ENCODE measurements around the gene PFKFB2.
A peak's percentile ranks its signal among the peaks of the same experiment; 100 is the strongest.

The PFKFB2 gene

DNA sequence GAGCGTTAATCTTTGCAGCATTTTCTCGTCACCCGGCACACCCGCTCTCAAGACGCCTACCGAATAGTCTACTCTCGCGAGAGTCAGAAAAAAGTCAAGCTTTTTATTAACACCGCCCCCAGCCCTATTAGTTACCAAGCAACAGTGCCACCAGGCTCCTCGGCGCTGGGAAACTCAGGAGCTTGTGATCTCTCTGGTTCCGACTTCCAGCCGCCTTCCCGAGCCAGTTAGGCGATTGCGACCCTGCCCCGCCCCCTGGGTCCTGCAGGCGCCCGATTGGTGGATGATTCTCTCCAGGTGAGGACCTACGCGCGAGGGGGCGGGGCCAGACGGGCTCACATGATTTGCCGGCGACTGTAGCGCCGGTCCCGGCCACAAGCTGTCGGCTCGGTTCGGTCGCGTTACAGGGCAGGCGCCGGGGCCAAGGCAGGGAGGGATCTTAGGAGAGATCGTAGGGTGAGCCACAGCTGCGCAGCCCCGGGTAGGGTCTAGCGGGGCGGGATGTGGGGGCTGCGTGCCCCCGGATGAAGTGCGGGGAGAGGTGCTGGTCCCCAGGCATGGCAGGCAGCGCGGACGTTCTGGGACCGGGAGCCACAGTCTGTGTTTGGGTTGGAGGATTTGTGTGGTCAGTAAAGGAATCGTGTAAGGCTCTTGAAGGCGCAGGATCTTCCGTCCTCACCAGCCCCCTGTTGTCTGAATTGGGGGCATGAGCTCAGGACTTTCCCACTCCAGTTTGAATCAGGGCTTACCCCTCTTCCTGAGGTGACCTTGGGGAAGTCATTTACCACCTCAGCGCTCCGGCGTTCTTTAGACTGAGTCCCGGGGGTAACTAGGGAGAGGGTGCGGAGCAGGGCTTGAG lies at the start of gene PFKFB2:
PFKFB2 (plus strand) TSS at position 365 of the 859 bp plus-strand sequence. CDS start 1,443 bp downstream, outside the sequence.
- peak; percentile 88 for DNase-seq

DNA sequence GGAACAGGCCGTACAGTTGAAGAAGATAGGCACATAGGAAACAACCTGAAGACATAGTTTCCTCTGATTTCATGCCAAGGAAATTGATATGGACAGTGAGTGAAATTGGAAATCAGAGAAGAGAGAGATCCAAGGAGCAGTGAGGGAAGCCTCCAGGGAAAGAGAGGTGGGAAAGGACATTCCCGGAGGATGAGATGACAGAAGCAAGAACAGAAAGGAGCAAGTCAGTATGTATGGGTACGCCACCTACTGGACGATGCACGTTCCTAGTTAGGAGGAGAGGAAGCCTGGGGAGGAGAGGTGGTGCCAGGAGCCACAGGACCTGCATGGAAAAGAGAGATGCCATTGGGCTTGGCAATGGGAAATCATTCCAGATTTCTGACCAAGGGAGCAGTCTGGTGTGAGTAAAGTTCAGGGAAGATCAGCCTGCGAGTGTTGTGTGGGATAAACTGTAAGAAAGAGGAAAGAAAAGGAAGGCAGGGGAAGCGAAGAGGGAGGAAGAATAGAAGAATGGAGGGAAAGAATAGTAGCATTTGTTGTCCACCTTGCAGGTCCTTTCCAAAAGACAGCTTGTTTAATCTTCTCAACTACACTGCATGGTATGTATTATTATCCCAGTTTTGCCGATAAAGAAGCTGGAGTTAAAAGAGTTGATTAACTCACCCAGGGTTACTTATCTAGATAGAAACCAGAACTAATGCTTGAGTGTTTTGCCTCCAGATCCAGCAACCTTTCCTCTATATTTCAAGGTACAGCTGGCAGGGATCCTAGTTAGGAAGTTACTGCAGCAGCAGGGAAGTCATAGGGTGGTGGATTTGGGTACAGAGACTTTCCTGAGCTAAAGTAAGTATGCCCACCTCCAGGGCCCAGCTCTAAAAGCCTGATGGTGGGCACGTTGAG lies 47.9 kb upstream of the PFKFB2 start:
- DNase-seq: peak; percentile 56

DNA sequence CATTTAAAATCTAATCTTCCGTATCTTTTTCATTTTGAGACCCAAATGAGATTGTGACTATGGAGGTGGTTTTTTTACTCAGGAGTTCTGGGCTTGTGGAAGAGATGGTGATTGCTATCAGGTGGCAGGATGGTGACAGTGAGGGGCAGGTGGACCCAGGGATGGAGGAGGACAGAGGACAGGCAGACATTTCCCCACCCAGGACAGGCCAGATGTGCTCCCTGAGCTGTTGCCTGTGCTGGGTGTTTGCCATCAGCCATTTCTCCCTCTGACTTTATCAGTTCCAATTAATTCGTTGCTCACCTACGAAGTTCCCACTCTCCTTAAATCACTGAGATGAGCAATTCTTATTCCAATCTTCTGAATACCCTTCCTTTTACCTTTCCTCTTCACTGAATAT lies 47.0 kb upstream of the PFKFB2 start:
- DNase-seq: no peak

DNA sequence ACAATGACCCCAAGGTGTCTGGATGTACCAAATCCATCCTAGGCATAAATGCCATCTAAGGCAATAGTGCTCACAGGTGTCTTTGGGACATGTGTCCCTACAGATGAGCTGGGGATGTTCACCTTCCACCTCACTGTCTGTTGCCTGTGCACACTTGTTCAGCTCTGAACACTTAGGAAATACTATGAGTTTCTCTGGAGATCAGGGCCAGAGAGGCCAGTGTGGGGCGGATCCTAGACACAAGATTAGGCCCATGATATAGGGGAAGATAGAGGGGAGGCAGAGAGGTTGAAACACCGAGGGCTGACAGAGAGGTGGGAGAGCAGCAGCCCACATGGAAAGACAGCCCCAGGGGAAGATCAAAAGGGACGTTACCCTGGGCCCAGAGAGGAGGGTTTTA lies 46.2 kb upstream of the PFKFB2 start:
- no peak for DNase-seq

DNA sequence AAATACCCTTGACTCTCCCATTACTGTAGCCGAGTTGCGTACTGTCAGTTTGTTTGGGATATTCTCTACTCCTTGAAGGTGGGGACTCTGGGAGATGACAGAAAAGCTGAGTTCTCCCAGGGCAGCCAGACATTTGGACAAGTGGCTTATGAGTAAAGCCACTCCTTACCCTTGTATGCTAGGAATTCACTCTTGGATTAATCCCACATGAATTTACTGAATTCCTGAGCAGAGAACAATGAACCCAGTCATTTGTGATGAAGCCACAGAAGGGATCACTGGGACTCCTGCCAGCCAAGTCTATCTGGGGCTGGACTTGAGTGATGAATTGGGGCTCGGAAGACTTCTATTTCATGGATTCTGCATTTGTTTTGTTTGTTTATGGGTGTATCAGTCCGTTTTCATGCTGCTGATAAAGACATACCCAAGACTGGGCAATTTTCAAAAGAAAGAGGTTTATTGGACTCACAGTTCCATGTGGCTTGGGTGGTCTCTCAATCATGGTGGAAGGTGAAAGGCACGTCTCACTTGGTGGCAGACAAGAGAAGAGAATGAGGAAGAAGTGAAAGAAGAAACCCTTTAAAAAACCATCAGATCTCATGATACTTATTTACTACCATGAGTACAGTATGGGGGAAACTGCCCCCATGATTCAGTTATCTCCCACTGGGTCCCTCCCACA lies 45.6 kb upstream of the PFKFB2 start:
- DNase-seq: no peak

DNA sequence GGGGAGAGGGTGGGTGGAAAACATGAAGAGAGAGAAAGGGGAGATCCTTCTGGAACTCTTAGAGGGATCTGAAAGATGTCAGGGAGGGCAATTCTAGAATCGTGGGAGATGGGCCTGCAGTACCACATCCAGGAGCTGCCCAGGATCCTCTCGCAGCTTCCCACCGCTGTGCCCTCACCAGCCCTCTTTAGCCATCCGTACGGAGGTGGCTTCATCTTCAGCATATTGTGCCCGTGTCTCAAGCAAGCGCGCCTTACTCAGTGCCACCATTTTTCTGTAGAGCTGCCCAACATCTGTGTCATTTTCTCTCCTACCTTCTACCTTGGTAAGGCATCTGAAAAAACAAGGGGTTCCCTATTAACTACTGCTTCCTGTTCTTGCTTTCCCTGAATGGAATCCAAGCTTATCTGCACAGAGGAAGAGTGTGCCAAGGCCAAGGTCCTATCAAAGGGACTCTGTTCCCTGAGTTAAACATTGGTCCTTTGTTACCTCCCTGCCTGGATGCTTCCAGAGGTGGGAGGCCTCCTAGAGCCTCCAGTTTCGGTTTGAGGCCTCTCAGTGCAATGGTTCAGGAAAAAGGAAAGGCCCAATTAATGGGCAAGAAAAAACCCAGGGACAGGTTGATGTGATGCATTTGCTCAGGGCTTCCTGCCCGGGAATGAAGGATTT lies 43.8 kb upstream of the PFKFB2 start:
- DNase-seq: no peak

DNA sequence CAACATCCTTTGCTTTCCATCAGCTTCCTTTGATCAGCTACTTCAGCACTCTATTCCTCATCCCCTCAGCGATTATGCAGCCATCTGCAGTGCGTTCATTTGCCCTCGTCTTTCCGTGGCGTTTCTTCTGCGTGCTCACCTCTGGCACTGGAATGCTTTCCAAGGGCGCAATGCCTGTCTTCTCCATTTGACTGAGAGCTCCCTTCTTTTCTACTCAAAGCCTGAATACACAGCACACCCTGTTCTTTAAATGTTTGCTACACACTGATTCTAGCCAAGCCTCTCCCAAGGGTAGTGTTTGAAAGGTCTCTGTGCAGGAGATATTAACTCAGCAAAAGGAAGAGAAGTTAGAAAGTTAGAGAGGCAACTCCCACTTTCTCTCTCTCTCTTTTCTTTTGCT lies 43.1 kb upstream of the PFKFB2 start:
- DNase-seq: no peak

DNA sequence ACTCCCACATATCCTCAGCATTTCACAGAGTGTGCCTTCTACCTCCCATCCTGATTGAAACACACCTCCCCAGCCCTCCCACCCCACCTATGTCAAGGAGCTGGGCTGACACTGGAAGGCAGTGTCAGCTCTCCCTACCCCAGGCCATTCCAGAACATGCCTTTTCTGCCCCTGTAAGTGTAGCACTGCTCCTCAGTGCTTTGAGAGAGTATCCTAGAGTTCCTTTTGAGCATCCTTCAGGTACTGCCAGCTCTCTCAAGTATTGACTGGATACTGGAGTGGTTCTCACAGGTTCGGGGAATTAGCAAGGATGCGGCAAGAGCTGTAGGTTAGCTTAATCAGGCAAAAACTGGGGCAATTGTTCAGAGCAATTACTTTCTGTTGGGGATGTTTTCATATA lies 42.3 kb upstream of the PFKFB2 start:
- DNase-seq: no peak

DNA sequence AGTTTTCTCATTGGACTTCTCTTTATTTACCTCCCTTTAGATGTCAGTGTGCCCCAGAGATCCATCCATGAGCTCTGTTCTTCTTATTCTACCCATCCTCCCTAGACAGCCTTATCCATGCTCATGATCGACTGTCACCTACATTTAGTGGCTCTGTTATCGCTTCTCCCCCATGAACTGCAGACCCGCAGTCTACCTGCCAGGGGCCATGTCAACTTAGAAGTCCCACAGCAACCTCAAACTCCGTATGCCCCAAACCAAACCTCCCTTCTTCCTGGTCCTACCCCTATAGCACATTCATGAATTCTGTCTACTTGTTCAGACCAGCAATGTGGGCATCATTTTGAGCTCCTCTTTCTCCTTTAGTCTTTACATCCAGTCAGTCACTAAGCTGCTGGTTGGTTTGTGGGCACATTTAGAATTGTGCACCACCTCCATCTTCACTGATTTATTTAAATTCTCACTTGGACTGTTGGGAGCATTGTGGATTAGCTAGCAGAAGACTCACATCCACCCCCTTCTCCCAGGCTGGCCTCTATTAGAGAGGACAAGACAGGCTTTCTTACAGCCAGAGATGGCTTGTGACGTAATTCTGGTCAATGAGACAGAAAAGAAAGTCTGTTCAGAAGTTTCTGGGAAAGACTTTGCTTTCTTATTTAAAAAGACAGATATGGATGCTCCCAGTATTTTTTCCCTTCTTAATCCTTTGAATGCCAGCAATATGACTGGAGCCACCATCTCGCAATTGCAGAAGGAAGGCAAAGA lies 39.6 kb upstream of the PFKFB2 start:
- no peak for DNase-seq

DNA sequence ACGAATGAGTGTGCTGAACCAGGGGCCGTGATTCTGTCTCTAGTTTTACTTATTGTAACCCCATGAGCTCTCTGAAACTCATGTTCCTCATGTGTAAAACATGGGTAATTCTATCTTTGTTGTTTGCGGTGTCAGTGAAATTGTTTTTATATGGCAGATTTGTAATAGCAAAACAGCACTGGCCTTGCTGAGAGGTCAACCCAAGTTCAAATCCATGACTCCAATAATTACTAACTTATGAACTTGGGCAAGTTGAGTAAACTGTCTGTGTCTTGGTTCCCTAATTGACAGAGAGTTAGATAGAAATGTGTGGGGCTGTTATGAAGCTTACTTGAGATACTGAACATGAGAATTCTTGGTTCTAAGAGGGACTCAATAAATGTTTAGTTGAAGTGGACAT lies 38.3 kb upstream of the PFKFB2 start:
- DNase-seq: no peak

DNA sequence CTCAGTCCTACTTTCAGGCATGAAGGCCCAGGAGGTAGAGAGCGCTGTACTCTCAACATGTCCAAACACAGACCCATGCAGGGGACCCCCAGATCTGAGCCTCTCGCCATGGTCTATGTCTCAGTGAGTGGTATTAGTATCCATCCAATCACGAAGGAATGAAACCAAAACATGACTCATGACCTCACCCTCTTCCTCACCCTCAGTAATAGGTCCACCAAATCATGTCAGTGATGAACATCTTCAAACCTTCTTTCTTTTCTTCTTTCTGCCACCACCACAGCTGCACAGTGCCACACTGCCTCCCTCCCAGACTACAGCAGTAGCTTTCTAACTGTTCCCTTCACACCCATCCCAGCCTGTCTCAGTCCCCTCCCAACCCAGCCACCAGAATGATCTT lies 37.3 kb upstream of the PFKFB2 start:
- no peak for DNase-seq

DNA sequence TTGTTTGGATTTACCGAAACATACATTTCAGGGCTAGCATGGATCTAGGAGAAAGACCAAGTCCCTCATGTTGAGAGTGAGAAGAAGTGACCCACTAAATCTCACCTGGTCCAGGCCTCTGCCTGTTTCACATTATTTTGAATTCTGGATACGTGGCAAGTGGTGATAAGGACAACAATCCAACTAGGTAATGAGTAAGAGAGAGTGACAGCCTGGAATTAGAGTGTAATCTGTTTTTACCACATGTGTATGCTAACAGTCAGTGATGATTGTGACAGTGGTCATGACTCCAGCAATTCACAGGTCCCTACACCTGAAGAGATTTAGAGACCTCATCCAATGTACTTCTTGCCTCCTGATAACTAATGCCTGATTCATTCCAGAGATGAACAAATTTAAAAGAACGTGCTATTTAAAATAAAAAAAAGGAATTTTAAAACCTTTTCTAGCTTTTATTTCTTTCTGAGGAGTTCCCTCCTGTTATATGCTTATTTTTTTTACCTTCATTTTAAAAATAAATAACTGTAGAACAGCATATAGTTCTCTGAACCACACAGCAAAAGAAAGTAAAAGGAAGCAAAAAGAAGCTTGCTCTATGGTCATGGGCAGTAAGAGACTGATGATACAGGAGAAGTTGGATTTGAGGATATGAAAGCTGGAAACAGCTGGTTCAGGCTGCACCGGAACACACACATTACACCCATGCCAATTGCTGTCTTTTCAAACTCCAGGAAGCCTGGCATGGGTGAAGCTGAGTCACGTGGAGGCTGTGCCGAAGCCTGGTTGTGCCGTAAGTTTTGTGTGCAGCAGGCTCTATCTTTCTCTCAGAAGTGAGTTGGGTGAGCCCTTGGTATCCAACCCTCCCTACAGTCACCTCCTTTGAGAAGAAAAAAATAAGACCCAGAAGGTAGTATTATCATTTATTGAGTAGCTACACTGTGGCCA lies 35.2 kb upstream of the PFKFB2 start:
- DNase-seq: no peak

DNA sequence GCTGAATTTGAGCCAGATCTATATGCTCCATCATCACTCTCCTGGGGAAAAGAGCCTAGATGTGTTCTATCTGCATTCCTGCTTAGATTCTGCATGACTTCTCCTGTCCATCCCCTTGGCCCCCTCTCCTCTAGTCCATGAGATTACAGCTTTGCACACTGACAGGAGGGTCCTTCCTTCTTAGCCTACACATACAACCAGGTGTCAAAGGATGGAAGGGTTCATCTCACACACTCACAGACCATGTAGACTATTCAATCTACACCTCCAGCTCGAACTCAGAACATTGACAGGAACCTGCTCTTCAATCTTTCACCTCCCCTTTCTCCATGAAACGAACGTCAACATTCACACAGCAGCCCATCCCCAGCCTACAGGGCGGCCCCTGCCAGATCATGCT lies 34.4 kb upstream of the PFKFB2 start:
- DNase-seq: no peak

DNA sequence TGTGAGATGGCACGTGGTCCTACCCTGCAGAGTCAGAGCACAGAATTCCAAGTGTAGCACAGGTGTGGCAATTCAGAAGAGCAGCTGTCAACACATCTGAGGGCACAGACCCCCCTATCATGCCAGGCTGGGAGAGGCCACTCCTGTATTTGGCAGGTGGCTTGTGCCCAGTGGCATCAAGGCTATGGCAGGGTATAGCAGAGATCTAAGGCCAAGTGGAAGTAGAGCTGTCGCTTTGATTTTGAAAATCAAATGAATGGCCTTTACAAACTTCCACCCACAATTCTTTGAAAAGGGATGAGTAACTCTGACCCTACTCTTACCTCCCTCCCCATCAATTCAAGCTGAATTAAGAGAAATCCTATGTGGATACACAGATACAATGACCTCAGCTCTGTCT lies 33.9 kb upstream of the PFKFB2 start:
- DNase-seq: no peak

DNA sequence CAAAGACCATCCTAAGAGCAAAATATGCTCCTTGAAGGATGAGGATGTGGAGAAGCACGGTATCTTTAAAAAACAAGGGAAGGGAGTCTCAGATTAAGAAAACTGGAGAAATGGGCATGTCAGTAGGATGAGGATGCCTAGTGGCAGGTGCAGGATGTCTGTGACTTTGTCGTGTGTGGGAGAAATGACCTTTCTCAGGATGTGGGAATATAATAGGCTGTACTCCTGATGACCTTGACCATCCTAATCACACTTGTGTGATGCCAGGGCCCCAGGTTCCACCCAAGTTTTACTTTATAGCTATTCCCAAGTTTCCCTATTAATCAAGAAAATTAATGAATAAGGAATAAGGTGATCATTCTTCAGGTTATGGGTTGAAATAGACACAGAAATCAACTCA lies 33.4 kb upstream of the PFKFB2 start:
- no peak for DNase-seq

DNA sequence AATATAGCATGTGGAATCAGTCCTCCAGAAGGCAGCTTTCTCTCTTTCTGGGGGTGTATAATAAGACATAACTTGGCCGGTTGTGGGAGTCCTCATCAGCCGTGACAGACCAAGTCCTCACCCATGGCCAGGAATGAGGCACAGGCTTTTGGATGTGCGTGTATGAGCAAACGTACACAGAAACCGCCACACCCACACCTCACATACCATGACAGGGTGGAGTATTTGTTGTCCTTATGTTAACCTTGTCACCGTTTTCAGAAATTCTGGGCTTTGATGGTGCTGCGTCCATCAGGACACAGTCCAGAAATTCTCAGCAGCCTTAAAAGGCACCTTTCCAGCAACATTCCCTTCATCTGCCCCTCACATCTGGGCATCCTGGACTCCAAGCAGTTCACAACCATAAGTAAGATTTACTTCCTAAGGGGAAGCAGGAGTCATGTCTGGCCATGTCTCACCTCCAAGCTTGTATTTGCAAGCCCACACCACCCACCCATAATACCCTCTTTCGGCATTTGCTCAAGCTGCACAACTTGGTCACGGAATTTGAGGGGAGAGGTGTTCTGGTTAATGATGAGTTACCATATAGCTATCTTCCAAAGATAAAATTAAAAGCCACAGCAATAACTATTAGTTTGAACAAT lies 32.9 kb upstream of the PFKFB2 start:
- no peak for DNase-seq

DNA sequence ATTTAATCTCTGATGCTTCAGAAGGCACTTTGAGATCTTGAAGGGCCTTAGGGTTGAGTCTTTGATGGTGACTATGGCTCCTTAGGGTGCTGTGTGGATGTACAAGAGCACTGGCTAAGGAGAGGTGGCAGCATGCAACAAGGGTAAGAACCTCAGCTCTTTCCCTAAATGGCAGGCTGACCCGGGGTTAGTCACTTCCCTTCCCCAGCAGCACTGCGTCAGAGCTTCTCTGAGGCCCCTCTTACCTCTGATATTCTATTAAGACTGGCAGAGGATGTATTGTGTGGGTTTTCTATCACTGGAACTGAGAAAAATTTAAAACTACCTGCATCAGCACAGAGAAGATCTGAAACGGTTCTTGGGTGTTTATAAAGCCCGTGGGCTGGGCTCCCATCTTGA lies 32.4 kb upstream of the PFKFB2 start:
- DNase-seq: no peak

DNA sequence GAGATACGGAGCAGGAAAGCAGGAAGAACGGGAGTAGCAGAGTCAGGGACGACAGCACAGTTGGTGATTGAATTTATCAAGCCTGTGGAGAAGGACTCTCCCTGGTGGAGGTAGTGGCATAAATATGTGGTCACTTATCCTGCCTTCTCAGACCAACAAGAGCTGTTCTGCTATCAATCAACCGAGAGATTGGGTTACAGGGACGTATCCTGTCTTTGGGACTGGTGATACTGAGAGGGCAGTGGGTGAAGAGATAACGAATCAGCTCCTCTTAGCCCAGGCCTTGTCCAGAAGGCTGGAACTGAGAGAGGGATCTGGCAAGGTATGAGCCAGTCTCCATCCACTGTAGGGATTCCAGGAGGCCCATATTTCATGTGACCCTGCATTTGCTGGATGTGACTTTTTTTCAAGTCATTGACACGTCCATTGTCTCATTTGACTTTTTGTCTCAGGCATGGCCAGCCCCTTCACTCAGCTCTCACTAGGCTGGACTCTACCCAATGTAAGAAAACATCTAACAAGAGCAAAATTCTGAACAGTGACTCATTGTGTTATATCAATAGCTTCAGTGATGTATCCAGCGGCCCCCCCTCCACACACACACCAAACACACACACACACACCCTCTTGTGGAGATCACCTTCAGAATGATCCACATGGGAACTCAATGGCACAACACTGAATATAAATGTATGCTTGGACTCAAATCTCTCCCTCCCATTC lies 31.8 kb upstream of the PFKFB2 start:
- DNase-seq: no peak

DNA sequence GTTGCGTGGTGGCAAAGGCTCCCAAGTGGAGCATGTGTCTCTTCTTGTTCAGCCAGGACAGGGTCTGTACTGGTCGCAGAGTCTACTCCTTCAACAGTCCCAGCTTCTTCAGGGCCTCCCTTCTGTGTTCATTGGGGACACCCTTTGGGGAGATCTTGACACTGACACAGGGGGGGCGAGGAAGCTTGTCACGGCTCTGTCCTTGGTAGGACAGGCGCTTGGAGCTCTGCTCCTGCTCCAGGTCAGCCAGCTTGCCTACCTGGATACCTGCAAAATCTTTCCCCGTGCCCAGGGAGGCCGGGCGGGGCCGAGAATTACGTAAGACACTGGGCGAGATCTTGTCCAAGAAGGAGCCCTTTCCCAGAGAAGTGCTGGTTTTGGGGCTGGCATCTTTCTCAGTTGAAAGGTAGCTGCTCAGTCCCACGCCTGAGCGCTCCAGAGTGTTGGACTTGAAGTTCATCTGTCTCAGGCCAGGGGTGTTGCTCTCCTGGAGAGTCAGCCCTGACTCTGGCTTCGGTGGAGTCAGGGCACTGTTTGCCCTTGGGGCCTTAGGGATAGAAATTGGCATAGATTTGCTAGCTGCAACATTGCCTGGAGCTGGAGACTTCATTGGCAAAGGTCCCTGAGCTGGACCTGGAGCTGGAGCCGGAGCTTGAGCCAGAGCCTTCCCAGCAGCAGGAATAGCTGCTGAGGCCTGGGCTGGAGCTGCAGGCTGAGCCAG lies 31.0 kb upstream of the PFKFB2 start:
- no peak for DNase-seq

Data from NCI-H2029 treated with DMSO at 0.1 percent for 48 hours (cell line).